ENCODE measurements around the gene ZNF212.

GRCh38 chr7:149197675-149198074, 41.8 kb upstream of the ZNF212 start:
- TF ChIP-seq CTCF (IDR thresholded peaks at IDR 0.05) = no peak
- TF ChIP-seq POLR2A (IDR thresholded peaks at IDR 0.05) = no peak
